Coronary artery (tissue), 2 donors: ENCODE results near the gene DENR.
A peak's percentile ranks its signal among the peaks of the same experiment; 100 is the strongest.

Experiments
- DNase-seq: peaks from one replicate; pipeline ENCODE4 v3.0.0-alpha.2; 2017; ENCODE audit warnings: low spot score
- H3K27ac ChIP-seq, 2 donors: fragments of 200-600 bp; sonication (generic); one replicate each; pipeline ENCODE4 v1.5.1; 2016 to 2019
- H3K4me3 ChIP-seq: fragments of 200-600 bp; sonication (generic); 2 replicates; pipeline ENCODE4 v1.5.1; 2016; ENCODE audit warnings: mild to moderate bottlenecking, moderate library complexity
- TF ChIP-seq, protein P1 (sequence below): fragments of 200-600 bp; sonication (generic); IDR thresholded peaks from one replicate; pipeline ENCODE4 v1.5.1; 2019; ENCODE audit warnings: antibody characterized with exemption

DENR gene

GRCh38 chr12:122753319-122753650, 661 bp downstream of the DENR start:
- TF ChIP-seq, protein P1, sequence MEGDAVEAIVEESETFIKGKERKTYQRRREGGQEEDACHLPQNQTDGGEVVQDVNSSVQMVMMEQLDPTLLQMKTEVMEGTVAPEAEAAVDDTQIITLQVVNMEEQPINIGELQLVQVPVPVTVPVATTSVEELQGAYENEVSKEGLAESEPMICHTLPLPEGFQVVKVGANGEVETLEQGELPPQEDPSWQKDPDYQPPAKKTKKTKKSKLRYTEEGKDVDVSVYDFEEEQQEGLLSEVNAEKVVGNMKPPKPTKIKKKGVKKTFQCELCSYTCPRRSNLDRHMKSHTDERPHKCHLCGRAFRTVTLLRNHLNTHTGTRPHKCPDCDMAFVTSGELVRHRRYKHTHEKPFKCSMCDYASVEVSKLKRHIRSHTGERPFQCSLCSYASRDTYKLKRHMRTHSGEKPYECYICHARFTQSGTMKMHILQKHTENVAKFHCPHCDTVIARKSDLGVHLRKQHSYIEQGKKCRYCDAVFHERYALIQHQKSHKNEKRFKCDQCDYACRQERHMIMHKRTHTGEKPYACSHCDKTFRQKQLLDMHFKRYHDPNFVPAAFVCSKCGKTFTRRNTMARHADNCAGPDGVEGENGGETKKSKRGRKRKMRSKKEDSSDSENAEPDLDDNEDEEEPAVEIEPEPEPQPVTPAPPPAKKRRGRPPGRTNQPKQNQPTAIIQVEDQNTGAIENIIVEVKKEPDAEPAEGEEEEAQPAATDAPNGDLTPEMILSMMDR = no peak
- peak overlapping the region in 1 of 2 donors; percentile 67 for H3K27ac ChIP-seq
- no peak for DNase-seq
- peak overlapping the region; percentile 97 for H3K4me3 ChIP-seq

DNA sequence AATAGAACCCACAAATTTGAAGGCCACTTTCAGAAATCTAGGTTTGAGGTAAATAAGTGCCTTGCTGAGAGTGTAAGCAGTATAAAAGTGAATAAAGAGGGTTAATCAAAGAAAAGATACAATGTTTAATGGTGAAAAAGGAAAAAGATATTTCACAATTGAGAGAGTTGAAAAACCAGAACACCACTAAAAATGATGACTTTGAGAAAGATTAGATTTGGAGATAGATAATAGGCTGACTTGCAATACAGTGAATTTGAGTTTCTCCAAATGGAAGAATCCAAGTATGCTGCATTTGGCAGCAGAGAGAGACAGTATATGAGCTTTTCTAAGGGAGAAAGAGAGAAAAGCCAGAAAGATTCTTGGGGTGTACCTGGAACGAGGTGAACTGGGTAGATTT, 2.2 kb downstream of the DENR start:
- DNase-seq = no peak
- TF ChIP-seq, protein P1 = no peak
- Histone ChIP-seq H3K27ac (no peak overlapping the region), H3K4me3 (no peak overlapping the region)

DNA sequence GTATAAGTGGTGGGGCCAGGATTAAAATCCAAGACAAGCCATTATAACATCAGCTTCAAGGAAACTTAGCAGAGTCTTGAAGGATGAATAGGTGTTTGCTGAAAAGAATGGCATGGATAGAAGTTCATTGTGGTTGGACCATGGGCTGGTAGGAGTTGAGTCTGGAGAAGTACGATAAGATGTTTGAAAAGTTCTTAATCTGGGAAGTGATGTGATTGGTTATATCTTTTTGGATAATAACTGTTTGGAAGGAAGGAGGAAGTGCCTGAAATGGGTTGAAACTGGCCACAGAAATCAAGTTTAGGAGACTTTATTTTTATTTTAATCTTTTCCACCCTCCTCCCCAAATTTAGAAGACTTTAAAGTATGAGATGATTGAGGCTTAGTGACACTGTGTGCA, 4.9 kb downstream of the DENR start:
- DNase-seq = no peak
- Histone ChIP-seq H3K27ac (no peak overlapping the region), H3K4me3 (no peak overlapping the region)
- TF ChIP-seq, protein P1 = no peak

DNA sequence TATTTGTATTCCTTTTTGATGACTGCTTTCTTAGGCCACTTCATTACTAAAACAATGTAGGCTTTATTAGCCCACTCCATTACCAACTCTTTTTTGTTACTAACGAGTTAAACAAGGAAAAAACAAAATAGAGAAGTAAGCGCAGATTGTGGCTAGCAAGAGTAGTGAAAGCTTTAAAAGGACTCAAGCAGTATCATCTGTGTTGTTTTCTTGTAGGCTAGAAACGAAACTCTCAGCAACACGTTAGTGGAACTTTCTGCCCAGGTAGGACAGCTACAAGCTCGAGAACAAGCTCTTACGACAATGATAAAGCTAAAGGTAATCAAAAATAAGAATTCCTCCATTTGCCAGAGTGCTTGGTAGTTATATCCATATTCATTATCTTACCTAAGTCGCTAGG, 32.9 kb downstream of the DENR start:
- TF ChIP-seq, protein P1 = no peak
- no peak for DNase-seq
- no peak overlapping the region for H3K27ac ChIP-seq
- H3K4me3 ChIP-seq = no peak overlapping the region

DNA sequence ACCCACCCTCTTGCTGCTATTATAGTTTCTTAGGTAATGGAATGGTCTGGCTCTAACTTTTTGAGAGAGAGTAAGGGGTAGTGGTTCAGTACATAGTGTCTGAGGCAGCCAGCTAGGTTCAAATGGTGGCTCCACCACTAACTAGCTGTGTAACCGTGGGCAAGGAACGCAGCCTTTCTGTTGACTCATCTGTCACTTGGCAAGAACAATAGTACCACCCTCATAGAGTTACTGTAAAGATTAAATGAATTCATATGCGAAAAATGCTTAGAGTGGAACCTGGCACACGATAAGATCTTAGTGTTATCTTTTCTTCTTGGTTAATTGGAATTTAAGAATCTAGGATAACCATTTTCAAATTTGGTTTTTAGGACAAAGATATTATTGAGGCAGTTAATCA, 35.8 kb downstream of the DENR start:
- DNase-seq = no peak
- Histone ChIP-seq H3K27ac (no peak overlapping the region), H3K4me3 (no peak overlapping the region)
- TF ChIP-seq, protein P1 = no peak

GRCh38 chr12:122789637-122790036, 37.0 kb downstream of the DENR start:
- TF ChIP-seq, protein P1 = no peak
- DNase-seq = no peak

DNA sequence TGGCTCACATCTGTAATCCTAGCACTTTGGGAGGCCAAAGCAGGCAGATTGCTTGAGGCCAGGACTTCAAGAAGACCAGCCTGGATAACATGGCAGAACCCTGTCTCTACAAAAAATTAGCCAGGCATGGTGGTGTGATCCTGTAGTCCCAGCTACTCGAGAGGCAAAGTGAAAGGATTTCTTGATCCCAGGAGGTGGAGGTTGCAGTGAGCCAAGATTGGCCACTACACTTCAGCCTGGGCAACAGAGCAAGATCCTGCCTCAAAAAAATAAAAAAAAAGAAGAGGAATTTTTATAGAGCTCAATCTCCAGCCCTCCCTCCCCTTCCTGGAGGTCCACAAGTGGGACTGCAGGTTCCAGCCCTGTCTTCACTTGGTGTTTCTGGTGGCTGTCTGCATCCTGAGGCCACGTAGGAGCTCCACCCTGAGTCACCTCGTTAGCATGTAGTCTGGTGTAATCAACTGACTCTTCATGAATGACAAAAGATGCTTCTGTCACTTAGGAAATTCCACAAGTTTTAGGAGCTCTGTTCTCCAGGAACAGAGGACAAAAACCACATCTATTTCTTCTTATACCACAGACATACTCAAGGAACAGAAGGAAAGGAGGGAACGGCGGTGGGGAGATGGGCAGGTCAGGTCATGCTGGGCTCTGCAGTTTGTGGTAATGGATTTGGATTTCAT, 37.9 kb downstream of the DENR start:
- TF ChIP-seq, protein P1 = no peak
- Histone ChIP-seq H3K27ac (no peak overlapping the region), H3K4me3 (no peak overlapping the region)
- DNase-seq = no peak

More at GRCh38 chr12:122789637-122790036, 37.0 kb downstream of the DENR start:
- H3K27ac ChIP-seq = no peak overlapping the region
- H3K4me3 ChIP-seq = no peak overlapping the region
